GM23248 (cell line): ENCODE measurements around the gene CDH13.

Experiments used
- EZH2 ChIP-seq: fragments of 200-600 bp; sonication (generic); IDR thresholded peaks from 2 replicates; pipeline ENCODE4 v1.6.1; 2018; ENCODE audit warnings: antibody characterized with exemption, mild to moderate bottlenecking; ENCODE audit not compliant: insufficient read depth, poor library complexity, severe bottlenecking
- EZH2phosphoT487 ChIP-seq: fragments of 200-600 bp; sonication (generic); IDR thresholded peaks from 2 replicates; pipeline ENCODE4 v1.6.1; 2018; ENCODE audit warnings: antibody characterized with exemption, moderate library complexity, mild to moderate bottlenecking, low read depth; ENCODE audit not compliant: insufficient read depth

DNA sequence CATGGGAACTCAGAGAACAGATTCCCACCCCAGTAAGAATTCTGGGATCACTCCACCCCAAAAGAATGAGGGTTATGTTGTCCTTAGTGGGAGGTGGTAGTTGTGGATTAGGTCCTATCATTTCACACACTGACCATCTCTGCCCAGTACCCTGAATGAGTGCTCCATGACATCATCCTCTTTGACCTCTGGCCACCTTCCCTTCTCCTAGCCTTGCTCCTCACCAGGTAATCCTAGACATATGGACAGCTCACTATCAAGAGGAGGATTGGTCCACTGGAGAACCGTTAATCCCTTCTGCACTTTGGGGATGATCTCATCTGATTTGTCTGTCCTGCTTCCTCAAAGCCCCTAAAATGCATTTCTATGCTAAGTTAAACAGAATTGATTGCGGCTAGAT, 642.8 kb downstream of the CDH13 start:
- TF ChIP-seq EZH2, result no peak
- no peak for TF ChIP-seq EZH2phosphoT487
